ENCODE measurements around the gene C9orf50.
"Not testable (repeated sequence)": the region's sequence is repeated elsewhere in the genome, so short reads cannot be mapped to it uniquely, and the experiment has no call there.

Gene C9orf50

DNA sequence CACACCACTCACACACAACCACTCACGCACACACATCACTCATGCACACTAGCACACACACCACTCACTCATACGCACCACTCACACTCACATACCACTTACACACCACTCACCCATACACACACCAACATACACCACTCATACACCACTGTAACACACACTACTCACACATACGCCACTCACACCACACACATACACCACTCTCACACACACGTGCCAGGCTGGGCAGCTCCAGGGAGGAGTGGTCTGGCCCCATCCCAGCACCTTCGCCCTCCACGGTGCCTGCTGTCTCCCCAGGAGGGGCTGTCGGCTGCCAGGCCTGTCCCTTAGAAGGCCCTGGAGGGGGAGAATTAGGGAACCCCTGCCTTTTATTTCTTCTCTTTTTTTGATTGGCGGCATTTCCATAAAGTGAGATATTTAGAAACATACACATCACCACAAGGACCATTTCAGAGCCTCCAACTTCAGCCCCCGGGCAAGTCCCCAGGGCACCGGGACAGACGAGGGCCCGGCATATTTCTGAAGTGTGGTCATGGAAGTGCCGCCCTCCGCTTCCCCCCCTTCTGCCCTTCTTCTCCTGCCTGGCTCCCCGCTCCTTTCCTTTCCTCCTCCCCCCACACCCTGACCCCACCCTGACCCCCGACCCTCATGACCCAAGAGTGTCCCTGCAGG, 27.3 kb upstream of the C9orf50 start:
- DNase-seq: peak; percentile 53

DNA sequence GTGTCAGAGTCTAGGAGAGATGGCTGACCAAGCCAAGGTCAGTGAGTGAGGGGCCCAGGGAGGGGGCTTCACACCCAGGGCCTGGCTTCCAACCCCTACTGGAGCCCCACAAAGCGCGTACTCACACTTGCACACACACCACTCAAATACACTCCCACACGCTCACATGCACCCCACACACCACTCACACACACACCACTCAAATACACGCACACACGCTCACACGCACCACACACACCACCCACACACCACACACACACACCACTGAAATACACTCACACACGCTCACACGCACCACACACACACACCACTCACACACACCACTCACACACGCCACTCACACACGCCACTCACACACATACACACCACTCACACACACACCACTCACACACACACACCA, 26.7 kb upstream of the C9orf50 start:
- DNase-seq: no peak

- no peak for DNase-seq
Measured at GRCh38 chr9:129646654-129647053, 25.8 kb upstream of the C9orf50 start.

GRCh38 chr9:129646252-129646651, 25.4 kb upstream of the C9orf50 start:
- no peak for DNase-seq

- DNase-seq: no peak
Measured at GRCh38 chr9:129644902-129645301, 24.0 kb upstream of the C9orf50 start.

- DNase-seq: no peak
Measured at GRCh38 chr9:129644365-129644764, 23.5 kb upstream of the C9orf50 start.

GRCh38 chr9:129643706-129644105, 22.8 kb upstream of the C9orf50 start:
- DNase-seq: peak; percentile 21

DNA sequence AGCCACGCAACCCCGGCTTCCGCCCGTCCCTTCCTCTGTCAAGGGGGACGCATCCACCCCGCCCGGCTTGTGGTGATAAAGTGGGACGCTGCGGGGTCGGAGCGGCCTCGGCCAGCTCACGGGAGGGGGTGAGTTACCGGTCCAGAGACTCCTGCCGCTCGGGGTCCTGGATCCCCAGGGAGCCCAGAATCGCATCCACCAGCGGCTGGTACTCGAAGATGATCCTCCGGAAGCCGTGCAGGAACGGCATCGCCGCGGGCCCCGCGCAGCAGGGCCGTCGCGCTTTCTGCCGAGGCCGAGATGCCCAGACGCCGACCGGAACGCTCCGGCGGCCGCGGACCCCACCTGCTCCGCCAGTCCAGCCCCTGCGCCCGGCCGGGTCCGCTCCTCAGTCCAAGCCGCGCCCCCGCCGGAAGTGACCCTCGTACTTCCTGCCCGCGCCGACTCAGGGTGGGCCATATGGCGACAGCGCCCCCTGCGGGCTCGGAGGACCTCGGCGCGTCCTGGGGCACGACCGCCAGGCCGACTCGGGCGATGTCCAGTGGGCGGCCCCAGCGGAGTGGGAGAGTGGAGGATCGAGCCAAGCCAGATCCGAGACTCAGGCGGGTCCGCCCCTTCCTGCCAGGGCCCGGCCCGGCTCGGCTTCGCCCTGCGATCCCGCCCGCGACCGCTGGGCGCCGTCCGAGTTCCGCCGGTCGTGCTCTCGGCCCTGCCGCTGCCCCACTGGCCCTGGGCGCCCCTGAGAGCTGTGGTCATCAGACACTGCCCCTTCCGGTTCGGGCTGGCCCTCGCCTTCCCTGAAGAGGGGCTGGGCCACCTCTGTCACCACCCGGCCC, 21.1 kb upstream of the C9orf50 start, which contains the start of gene ASB6:
TSS of gene ASB6 (minus strand) at position 402 of the 836 bp plus-strand sequence. CDS start at position 250, 152 bp downstream.
- peak; percentile 98 for DNase-seq

GRCh38 chr9:129640871-129641749, 20.2 kb upstream of the C9orf50 start:
- DNase-seq: peak; percentile 22

DNA sequence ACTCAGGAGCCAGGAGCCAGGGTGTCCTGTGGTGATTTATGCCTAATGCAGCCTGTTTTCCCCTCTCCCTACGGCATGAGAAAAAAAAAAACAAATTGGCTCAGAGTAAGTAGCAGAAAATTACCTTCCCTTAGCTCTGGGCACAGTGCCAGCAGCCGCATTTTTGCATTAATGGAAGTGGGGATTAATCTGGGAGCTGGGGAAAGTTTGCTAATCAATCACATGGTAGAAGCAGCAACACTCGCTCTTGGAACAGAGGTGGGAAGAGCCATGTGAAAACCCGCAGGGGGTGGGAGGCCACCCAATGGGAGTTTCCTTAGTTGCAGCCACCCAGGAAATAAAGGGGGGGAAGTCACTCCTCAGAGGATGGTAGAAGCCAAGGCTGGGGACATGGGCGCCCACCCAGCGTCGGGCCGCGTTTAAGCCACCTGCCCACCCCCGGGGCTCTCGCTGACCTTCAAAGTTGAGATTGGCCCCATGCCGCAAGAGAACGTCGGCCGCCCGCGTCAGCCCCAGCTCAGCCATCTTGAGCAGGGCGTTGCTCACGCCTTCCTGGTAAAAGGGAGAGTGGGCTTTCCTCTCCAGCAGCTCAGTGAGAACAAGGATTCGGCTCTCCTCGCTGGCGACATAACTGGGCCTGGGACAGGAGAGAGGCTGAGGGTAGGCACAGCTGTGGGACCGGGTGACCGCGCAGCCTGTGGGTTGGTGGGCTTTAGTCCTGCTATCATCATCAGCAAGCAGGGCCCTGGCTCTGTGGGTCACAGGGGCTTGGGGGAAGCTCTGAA, 19.4 kb upstream of the C9orf50 start:
- DNase-seq: peak; percentile 31

DNA sequence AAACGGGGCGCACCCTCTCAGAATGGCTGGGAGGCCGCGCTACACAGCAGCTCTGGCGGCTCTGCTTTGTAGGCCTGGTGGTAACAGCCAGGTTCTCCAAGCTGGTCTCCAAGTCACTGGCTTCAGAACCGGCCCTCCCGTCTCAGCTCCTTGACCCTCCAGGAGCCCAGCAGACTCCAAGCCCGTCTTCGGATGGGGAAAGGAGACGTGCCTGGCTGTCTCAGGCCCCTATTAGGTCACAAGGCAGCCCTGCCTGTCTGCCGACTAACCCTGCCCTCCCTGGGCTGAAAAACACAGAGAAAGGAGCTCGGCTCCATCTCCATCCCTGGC, 18.8 kb upstream of the C9orf50 start:
- DNase-seq: peak; percentile 15

DNA sequence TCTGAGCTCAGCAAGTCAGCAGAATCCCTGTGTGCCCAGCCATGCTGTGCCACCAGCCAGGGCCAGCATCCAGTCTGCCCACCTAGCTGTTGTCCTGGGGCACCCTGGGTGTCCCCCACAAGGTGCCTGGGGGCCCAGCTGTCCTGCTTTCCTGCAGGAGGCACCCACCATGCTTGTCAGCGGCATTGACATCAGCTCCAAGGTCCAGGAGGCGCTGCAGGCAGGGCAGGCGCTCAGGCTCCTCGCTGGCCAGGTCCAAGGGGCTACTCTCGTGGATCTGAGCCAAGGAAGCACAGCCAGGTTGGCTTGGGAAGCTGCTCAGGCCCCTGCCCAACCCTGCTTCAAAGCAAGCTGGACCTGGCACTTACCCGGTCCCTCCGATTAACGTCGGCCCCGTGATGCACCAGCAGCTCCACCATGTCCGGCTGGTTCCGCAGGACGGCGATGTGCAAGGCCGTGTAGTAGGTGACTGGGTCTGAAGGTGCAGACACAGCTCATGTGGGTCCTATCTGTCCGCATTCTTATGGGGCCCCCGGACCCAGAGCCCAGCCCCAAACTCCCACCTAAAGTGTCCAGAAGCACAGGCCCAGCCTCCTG, 18.2 kb upstream of the C9orf50 start:
- DNase-seq: no peak

- no peak for DNase-seq
Measured at GRCh38 chr9:129637673-129638439, 17.0 kb upstream of the C9orf50 start.

DNA sequence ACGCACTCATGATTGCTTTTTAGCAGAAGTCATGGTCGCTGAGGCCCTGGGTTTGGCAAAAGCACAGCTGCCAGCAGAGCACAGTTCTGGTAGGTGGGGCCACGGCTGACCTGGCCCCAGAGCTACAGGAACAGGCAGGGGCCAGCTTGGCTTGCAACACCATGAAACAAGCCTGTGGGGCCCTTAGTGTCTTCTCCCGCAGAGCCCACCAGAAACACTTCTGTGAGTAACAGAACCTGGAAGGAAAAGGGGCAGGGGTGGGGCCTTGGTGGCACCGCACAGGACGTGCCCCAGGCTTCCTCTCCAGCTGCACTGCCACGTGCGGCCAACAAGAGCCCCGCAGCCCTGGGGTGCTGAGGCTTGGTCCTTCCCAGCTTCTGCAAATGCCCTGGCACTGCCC, 16.2 kb upstream of the C9orf50 start:
- no peak for DNase-seq

GRCh38 chr9:129636343-129636742, 15.4 kb upstream of the C9orf50 start:
- not testable (repeated sequence) for DNase-seq

GRCh38 chr9:129635099-129636065, 14.5 kb upstream of the C9orf50 start:
- DNase-seq: no peak

DNA sequence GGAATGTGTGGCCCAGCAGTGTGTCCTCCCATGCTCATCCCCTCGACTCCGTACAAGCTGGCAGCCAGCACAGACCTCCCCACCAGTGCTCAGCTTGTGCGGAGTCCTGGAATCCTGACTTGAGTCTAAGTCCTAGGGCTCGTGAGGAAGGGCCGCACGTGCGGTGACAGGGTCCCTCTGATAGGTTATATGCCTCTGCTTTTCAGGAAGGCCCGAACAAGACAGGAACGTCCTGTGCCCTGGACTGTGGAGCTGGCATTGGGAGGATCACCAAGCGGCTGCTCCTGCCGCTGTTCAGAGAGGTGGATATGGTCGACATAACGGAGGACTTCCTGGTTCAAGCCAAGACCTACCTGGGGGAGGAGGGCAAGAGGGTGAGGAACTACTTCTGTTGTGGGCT, 12.9 kb upstream of the C9orf50 start:
- DNase-seq: no peak

DNA sequence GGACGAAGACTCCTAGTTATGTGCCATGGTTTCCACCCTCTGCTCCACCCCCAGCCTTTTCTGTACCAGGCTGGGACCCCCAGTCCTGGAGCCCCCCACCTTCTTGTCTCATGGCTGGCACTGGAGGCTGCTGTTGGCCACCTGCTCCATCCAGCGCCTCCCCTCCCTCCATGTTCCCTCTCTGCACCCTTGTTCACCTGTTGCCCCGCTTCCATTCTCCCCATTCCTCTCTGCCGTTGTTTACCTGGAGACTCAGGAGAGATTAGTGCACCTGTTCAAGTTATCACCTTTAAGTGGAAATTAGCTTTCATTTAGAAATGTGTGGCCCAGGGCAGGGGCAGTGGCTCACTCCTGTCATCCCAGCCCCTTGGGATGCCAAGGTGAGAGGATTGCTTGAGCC, 12.3 kb upstream of the C9orf50 start:
- DNase-seq: no peak

- no peak for DNase-seq
Measured at GRCh38 chr9:129632460-129632859, 11.6 kb upstream of the C9orf50 start.

DNA sequence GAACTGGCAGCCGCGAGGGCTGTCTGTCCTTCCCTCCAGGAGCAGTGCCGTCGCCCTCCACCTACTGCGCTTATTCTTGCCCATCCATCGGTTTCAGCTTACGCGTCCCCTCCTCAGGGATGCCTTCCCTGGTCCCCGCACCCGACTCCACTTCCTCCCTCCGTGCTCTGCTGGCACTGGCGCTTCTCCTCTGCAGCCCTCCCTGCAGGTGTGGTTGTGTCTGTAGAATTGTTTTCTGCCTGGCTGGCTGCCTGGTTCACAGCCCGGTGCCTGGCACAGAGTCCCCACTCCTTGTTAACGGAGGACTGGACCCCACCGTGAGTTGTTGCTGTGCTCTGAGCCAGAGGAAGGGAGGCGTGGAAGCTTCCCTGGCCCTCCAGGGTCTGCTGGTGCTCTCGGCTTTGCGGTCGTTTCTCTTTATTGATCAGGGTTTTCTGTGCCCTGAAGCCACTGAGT, 10.8 kb upstream of the C9orf50 start:
- DNase-seq: no peak

All from femur (tissue), 1 donor.